IPS-20b (cell line): ENCODE data around the gene FOSL1.

Experiments used
- H3K27ac ChIP-seq: one replicate; pipeline ENCODE4 v1.5.1; 2013; ENCODE audit warnings: low read length
- H3K27me3 ChIP-seq: 2 replicates; pipeline ENCODE4 v1.6.1; 2013; ENCODE audit warnings: mild to moderate bottlenecking, low read length, inconsistent platforms; ENCODE audit not compliant: insufficient read depth
- H3K36me3 ChIP-seq: 2 replicates; pipeline ENCODE4 v1.6.1; 2013; ENCODE audit warnings: low read depth, mild to moderate bottlenecking, inconsistent platforms, low read length, moderate library complexity; ENCODE audit not compliant: insufficient read depth
- H3K4me1 ChIP-seq: 2 replicates; pipeline ENCODE4 v1.6.1; 2013; ENCODE audit warnings: mild to moderate bottlenecking, control low read depth, inconsistent platforms, low read length, moderate library complexity; ENCODE audit not compliant: insufficient read depth
- H3K4me3 ChIP-seq: 2 replicates; pipeline ENCODE4 v1.5.1; 2013; ENCODE audit warnings: mild to moderate bottlenecking, low read length, inconsistent platforms
- H3K9ac ChIP-seq: 2 replicates; pipeline ENCODE4 v1.6.1; 2013; ENCODE audit warnings: low read depth, mild to moderate bottlenecking, inconsistent platforms, low read length, moderate library complexity
- H3K9me3 ChIP-seq: 2 replicates; pipeline ENCODE4 v1.6.1; 2013; ENCODE audit warnings: mild to moderate bottlenecking, low read depth, low read length, inconsistent platforms; ENCODE audit not compliant: insufficient read depth

FOSL1 gene

GRCh38 chr11:65871811-65872548 is 28.2 kb downstream of the FOSL1 start:
- Histone ChIP-seq H3K27me3 (peaks cover 28% of the 10 kb centered on the region), H3K9ac (no peak overlapping the region), H3K4me3 (peak overlapping the region; percentile 44; the same call in 1 of the 2 replicates), H3K27ac (no peak overlapping the region), H3K36me3 (no peaks in the 10 kb centered on the region), H3K4me1 (no peaks in the 10 kb centered on the region), H3K9me3 (no peaks in the 10 kb centered on the region)

GRCh38 chr11:65870706-65871681 is 29.2 kb downstream of the FOSL1 start:
- Histone ChIP-seq H3K9me3 (no peaks in the 10 kb centered on the region), H3K36me3 (peaks cover 7% of the 10 kb centered on the region; the same call in 1 of the 2 replicates), H3K4me1 (no peaks in the 10 kb centered on the region), H3K9ac (no peak overlapping the region), H3K4me3 (no peak overlapping the region), H3K27ac (no peak overlapping the region), H3K27me3 (peaks cover 28% of the 10 kb centered on the region)

GRCh38 chr11:65870307-65870658 is 29.9 kb downstream of the FOSL1 start:
- H3K27ac ChIP-seq: no peak overlapping the region
- H3K9ac ChIP-seq: no peak overlapping the region
- H3K36me3 ChIP-seq: peaks cover 14% of the 10 kb centered on the region
- no peak overlapping the region for H3K4me3 ChIP-seq
- no peaks in the 10 kb centered on the region for H3K4me1 ChIP-seq
- peaks cover 28% of the 10 kb centered on the region for H3K27me3 ChIP-seq
- H3K9me3 ChIP-seq: no peaks in the 10 kb centered on the region

- Histone ChIP-seq H3K9ac (no peak overlapping the region), H3K4me3 (no peak overlapping the region), H3K4me1 (no peaks in the 10 kb centered on the region), H3K27me3 (peaks cover 28% of the 10 kb centered on the region), H3K27ac (no peak overlapping the region), H3K9me3 (no peaks in the 10 kb centered on the region), H3K36me3 (peaks cover 19% of the 10 kb centered on the region)
Observed at GRCh38 chr11:65869643-65870306, 30.4 kb downstream of the FOSL1 start.

- no peak overlapping the region for H3K9ac ChIP-seq
- H3K27ac ChIP-seq: no peak overlapping the region
- peaks cover 28% of the 10 kb centered on the region for H3K27me3 ChIP-seq
- no peaks in the 10 kb centered on the region for H3K4me1 ChIP-seq
- no peak overlapping the region for H3K4me3 ChIP-seq
- peaks cover 28% of the 10 kb centered on the region for H3K36me3 ChIP-seq
- H3K9me3 ChIP-seq: no peaks in the 10 kb centered on the region
Observed at GRCh38 chr11:65868907-65869306, 31.3 kb downstream of the FOSL1 start.

GRCh38 chr11:65868076-65868667 is 32.0 kb downstream of the FOSL1 start:
- Histone ChIP-seq H3K36me3 (peaks cover 35% of the 10 kb centered on the region), H3K4me1 (no peaks in the 10 kb centered on the region), H3K27ac (no peak overlapping the region), H3K27me3 (peaks cover 26% of the 10 kb centered on the region), H3K4me3 (peak overlapping the region; percentile 72; the same call in 1 of the 2 replicates), H3K9ac (peak overlapping the region; percentile 45; the same call in 1 of the 2 replicates), H3K9me3 (no peaks in the 10 kb centered on the region)

- no peaks in the 10 kb centered on the region for H3K9me3 ChIP-seq
- H3K36me3 ChIP-seq: peaks cover 42% of the 10 kb centered on the region
- H3K9ac ChIP-seq: peak overlapping the region; percentile 45; the same call in 1 of the 2 replicates
- peaks cover 22% of the 10 kb centered on the region for H3K27me3 ChIP-seq
- no peak overlapping the region for H3K27ac ChIP-seq
- no peaks in the 10 kb centered on the region for H3K4me1 ChIP-seq
- H3K4me3 ChIP-seq: peak overlapping the region; percentile 72; the same call in 1 of the 2 replicates
Observed at GRCh38 chr11:65867284-65868071, 32.7 kb downstream of the FOSL1 start.

- no peak overlapping the region for H3K27ac ChIP-seq
- H3K9ac ChIP-seq: no peak overlapping the region
- H3K27me3 ChIP-seq: peaks cover 16% of the 10 kb centered on the region; the same call in 1 of the 2 replicates
- H3K9me3 ChIP-seq: no peaks in the 10 kb centered on the region
- H3K4me1 ChIP-seq: peaks cover under 1% of the 10 kb centered on the region; the same call in 1 of the 2 replicates
- peak overlapping the region; percentile 72; the same call in 1 of the 2 replicates for H3K4me3 ChIP-seq
- peaks cover 50% of the 10 kb centered on the region for H3K36me3 ChIP-seq
Observed at GRCh38 chr11:65866509-65867283, 33.5 kb downstream of the FOSL1 start.

GRCh38 chr11:65865550-65866172 is 34.5 kb downstream of the FOSL1 start:
- Histone ChIP-seq H3K9ac (no peak overlapping the region), H3K27ac (no peak overlapping the region), H3K4me1 (peaks cover 5% of the 10 kb centered on the region; the same call in 1 of the 2 replicates), H3K36me3 (peaks cover 52% of the 10 kb centered on the region), H3K4me3 (no peak overlapping the region), H3K27me3 (peaks cover 10% of the 10 kb centered on the region; the same call in 1 of the 2 replicates), H3K9me3 (no peaks in the 10 kb centered on the region)
